ENCODE data around the gene ZNF317.

The ZNF317 gene

GRCh38 chr19:9150650-9151049, 10.5 kb downstream of the ZNF317 start:
- TF ChIP-seq CTCF (IDR thresholded peaks at IDR 0.05; ENCODE audit: low read depth, low read length), result no peak
- H3K4me3 ChIP-seq (ENCODE audit: low read depth, low read length), result no peak overlapping the region

GRCh38 chr19:9151367-9151766, 11.2 kb downstream of the ZNF317 start:
- no peak overlapping the region for H3K4me3 ChIP-seq (ENCODE audit: low read depth, low read length)
- no peak for TF ChIP-seq CTCF (IDR thresholded peaks at IDR 0.05; ENCODE audit: low read depth, low read length)

DNA sequence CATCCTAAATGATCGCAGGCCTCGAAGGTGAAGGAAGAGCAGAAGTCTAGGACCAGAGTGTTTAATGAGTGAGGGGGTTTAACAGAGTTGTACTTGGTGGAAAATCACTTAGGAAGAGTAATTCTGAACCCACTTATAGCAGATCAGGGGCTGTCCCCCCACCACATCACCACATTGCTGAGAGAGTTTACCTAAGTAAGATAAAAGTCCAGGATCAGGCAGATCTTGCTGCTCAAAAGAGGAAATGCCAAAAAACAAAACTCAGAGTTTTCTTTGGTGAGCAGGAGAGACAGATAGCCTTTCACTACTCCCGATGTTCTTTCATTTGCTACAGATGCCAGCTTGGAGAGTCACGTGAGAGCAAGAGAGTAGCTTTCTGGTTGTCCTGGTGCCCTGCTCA, 15.4 kb downstream of the ZNF317 start:
- no peak for TF ChIP-seq CTCF (IDR thresholded peaks at IDR 0.05; ENCODE audit: low read depth, low read length)

GRCh38 chr19:9156304-9156703, 16.1 kb downstream of the ZNF317 start:
- no peak for TF ChIP-seq CTCF (IDR thresholded peaks at IDR 0.05; ENCODE audit: low read depth, low read length)

More for the DNA sequence above, 15.4 kb downstream of the ZNF317 start:
- no peak overlapping the region for H3K4me3 ChIP-seq (ENCODE audit: low read depth, low read length)

GRCh38 chr19:9159891-9160290, 19.7 kb downstream of the ZNF317 start:
- TF ChIP-seq CTCF (IDR thresholded peaks at IDR 0.05; ENCODE audit: low read depth, low read length), result no peak
- H3K4me3 ChIP-seq (ENCODE audit: low read depth, low read length), result no peak overlapping the region

More at GRCh38 chr19:9156304-9156703, 16.1 kb downstream of the ZNF317 start:
- no peak overlapping the region for H3K4me3 ChIP-seq (ENCODE audit: low read depth, low read length)

DNA sequence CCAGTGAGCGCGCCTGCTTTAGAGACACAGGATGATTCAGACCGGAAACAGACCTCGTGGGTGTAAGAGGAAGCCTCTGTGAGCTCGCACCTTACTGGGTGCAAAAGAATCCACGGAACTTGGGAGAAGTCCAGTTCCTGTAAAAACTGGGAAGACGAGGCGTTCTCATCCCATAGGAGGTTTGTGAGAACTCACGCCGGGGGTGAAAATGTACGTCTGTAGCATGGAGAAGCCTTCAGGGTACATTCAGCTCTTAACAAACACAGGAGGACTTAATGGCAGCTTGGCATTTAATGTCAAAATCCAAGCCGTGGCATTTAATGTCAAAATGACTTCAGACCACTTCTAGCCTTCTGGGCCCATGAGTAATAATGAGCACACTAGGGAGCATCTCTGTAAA, 21.2 kb downstream of the ZNF317 start:
- TF ChIP-seq CTCF (IDR thresholded peaks at IDR 0.05; ENCODE audit: low read depth, low read length), result no peak
- H3K4me3 ChIP-seq (ENCODE audit: low read depth, low read length), result no peak overlapping the region

DNA sequence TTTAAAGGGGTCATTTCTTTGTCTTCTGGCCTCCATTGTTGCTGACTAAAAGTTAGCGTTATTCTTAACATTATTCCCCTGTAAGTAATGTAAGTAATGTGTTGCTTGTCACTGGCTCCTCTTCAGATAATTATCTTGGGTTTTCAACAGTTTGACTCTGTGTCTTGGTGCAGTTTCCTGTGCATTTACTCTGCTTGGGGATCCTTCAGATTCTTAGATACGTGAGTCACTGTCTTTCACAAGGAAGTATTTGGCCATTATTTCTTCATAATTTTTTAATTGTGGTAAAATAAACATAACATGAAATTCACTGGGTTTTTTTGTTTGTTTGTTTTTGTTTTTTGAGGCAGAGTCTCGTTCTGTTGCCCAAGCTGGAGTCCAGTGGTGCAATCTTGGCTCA, 25.1 kb downstream of the ZNF317 start:
- TF ChIP-seq CTCF (IDR thresholded peaks at IDR 0.05; ENCODE audit: low read depth, low read length), result no peak
- no peak overlapping the region for H3K4me3 ChIP-seq (ENCODE audit: low read depth, low read length)

Data from WI38 (cell line).